ENCODE results near the gene INSIG1.

- no peak for TF ChIP-seq CSDC2 (CRISPR knock-in tag; IDR thresholded peaks at IDR 0.05)
- no peak for TF ChIP-seq ZNF565 (CRISPR knock-in tag; conservative IDR thresholded peaks at IDR 0.05; ENCODE audit: low read depth)
- TF ChIP-seq OSR1 (CRISPR knock-in tag; IDR thresholded peaks at IDR 0.05) = no peak
- TF ChIP-seq POU6F1 (CRISPR knock-in tag; IDR thresholded peaks at IDR 0.05; ENCODE audit: borderline replicate concordance, low read depth) = no peak
- TF ChIP-seq ZFP3 (CRISPR knock-in tag; IDR thresholded peaks at IDR 0.05) = no peak
- no peak for TF ChIP-seq GLIS3 (CRISPR knock-in tag; IDR thresholded peaks at IDR 0.05)
- no peak for TF ChIP-seq ZC3H10 (CRISPR knock-in tag; IDR thresholded peaks at IDR 0.05)
- TF ChIP-seq ZFP30 (CRISPR knock-in tag; IDR thresholded peaks at IDR 0.05) = no peak
- TF ChIP-seq ZNF8 (CRISPR knock-in tag; IDR thresholded peaks at IDR 0.05) = no peak
- no peak for TF ChIP-seq RARB (CRISPR knock-in tag; IDR thresholded peaks at IDR 0.05)
- TF ChIP-seq, protein P1, sequence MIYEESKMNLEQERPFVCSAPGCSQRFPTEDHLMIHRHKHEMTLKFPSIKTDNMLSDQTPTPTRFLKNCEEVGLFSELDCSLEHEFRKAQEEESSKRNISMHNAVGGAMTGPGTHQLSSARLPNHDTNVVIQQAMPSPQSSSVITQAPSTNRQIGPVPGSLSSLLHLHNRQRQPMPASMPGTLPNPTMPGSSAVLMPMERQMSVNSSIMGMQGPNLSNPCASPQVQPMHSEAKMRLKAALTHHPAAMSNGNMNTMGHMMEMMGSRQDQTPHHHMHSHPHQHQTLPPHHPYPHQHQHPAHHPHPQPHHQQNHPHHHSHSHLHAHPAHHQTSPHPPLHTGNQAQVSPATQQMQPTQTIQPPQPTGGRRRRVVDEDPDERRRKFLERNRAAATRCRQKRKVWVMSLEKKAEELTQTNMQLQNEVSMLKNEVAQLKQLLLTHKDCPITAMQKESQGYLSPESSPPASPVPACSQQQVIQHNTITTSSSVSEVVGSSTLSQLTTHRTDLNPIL (CRISPR knock-in tag; IDR thresholded peaks at IDR 0.05; ENCODE audit: low read depth) = no peak
- TF ChIP-seq BACH2 (CRISPR knock-in tag; IDR thresholded peaks at IDR 0.05; ENCODE audit: borderline replicate concordance) = no peak
- no peak for TF ChIP-seq ARNTL (CRISPR knock-in tag; IDR thresholded peaks at IDR 0.05; ENCODE audit: borderline replicate concordance, low read depth)
These were observed 53.6 kb downstream of the INSIG1 start for GRCh38 chr7:155351120-155351870.

All from SK-N-SH treated with all-trans-retinoic acid at 6 μM for 48 hours (cell line).